Endothelial cell of umbilical vein (primary cell): ENCODE data around the gene INPP4B. TPM values are rescaled to one million over a fixed set of nuclear protein-coding genes. Genes with fewer than 3 reads are reported as not detected.

Experiments
- BruUV-seq: library from RNA; stranded (reverse); fragments of 400-500 nt; replicated peaks from 2 replicates; lab custom pipeline; 2021; lab: Mats Ljungman, UMichigan
- CTCF ChIA-PET: fragments of 300-600, 350-600 bp; sonication (Branson Sonifier 250); formaldehyde crosslinking; loops from one replicate; lab custom pipeline; 2021; ENCODE audit warnings: antibody characterized with exemption, inconsistent platforms; lab: Charles Lee
- POLR2A ChIA-PET: fragments of 300-600, 350-600 bp; sonication (Branson Sonifier 250); formaldehyde crosslinking; loops from one replicate; lab custom pipeline; 2021; ENCODE audit warnings: antibody characterized with exemption, inconsistent platforms; lab: Charles Lee
- DNase-seq: peaks from one replicate; pipeline ENCODE4 v3.0.0-alpha.2; 2011; ENCODE audit warnings: low read depth, low spot score
- FAIRE-seq: peaks from 2 replicates; lab custom pipeline; 2011; peaks lifted over from hg19 to GRCh38; lab: Jason Lieb, UNC
- H2AFZ ChIP-seq: 2 replicates; pipeline ENCODE4 v1.6.0; 2012; ENCODE audit warnings: low read depth, low read length, control low read depth, inconsistent platforms
- H3K27ac ChIP-seq: 2 replicates; pipeline ENCODE4 v1.5.1; 2011; ENCODE audit warnings: low read depth, mild to moderate bottlenecking, control low read depth, low read length, moderate library complexity; ENCODE audit not compliant: insufficient read depth
- H3K27me3 ChIP-seq, 2 experiments: 2 replicates each; pipeline versions ENCODE4 v1.6.0 to v1.6.1; 2011; ENCODE audit warnings: low read length in 2 of 2, mixed read lengths in 1 of 2; ENCODE audit not compliant: control insufficient read depth in 2 of 2, insufficient read depth in 2 of 2
- H3K36me3 ChIP-seq, 2 experiments: 2 replicates in 1 of 2; 3 replicates in 1 of 2; pipeline ENCODE4 v1.5.1; 2011; ENCODE audit warnings: low read length in 2 of 2, mild to moderate bottlenecking in 1 of 2, moderate library complexity in 1 of 2; ENCODE audit not compliant: control insufficient read depth in 2 of 2, insufficient read depth in 2 of 2; ENCODE audit errors: extremely low read depth in 1 of 2
- H3K4me1 ChIP-seq: 3 replicates; pipeline ENCODE4 v1.5.1; 2011; ENCODE audit warnings: mild to moderate bottlenecking, low read length; ENCODE audit not compliant: control insufficient read depth, insufficient read depth; ENCODE audit errors: extremely low read depth
- H3K4me2 ChIP-seq: 2 replicates; pipeline ENCODE4 v1.6.1; 2011; ENCODE audit warnings: low read length, control low read depth, mixed read lengths; ENCODE audit not compliant: insufficient read depth
- H3K4me3 ChIP-seq, 3 experiments: fragments of 200-600 bp in 1 of 3; sonication (generic), shearing (Covaris generic) in 1 of 3; replicated peaks in 1 of 3; 2 replicates each; pipeline ENCODE4 v1.5.1; 2011 to 2016; ENCODE audit warnings: control low read depth in 3 of 3, low read length in 3 of 3, mild to moderate bottlenecking in 2 of 3, inconsistent platforms in 1 of 3, low read depth in 1 of 3, moderate library complexity in 1 of 3; ENCODE audit not compliant: insufficient read depth in 1 of 3
- H3K79me2 ChIP-seq: 2 replicates; pipeline ENCODE4 v1.6.0; 2012; ENCODE audit warnings: low read length, inconsistent platforms; ENCODE audit not compliant: control insufficient read depth, insufficient read depth
- H3K9ac ChIP-seq: replicated peaks from 2 replicates; pipeline ENCODE3; 2011; ENCODE audit warnings: low read length, control low read depth; ENCODE audit not compliant: insufficient read depth; ENCODE audit errors: extremely low read depth
- H3K9me1 ChIP-seq: replicated peaks from 3 replicates; pipeline ENCODE4 v1.6.0; 2011; ENCODE audit warnings: mild to moderate bottlenecking, low read length; ENCODE audit not compliant: control insufficient read depth, insufficient read depth; ENCODE audit errors: extremely low read depth
- H3K9me3 ChIP-seq: replicated peaks from 2 replicates; pipeline ENCODE4 v1.5.1; 2012; ENCODE audit warnings: low read length, inconsistent platforms; ENCODE audit not compliant: control insufficient read depth, insufficient read depth
- H4K20me1 ChIP-seq: replicated peaks from 2 replicates; pipeline ENCODE3; 2011; ENCODE audit warnings: mild to moderate bottlenecking, low read length; ENCODE audit not compliant: control insufficient read depth, insufficient read depth; ENCODE audit errors: extremely low read depth
- CTCF ChIP-seq, 2 donors: IDR thresholded peaks; 1 replicate in 1 of 2; 2 replicates in 1 of 2; pipeline ENCODE4 v1.5.1; 2011; ENCODE audit warnings: low read length in 2 of 2, mild to moderate bottlenecking in 2 of 2, moderate library complexity in 2 of 2, control low read depth in 1 of 2, inconsistent platforms in 1 of 2, low read depth in 1 of 2; ENCODE audit not compliant: insufficient read depth in 1 of 2; ENCODE audit errors: extremely low read depth in 1 of 2
- EZH2 ChIP-seq: IDR thresholded peaks from 2 replicates; pipeline ENCODE4 v1.6.1; 2012; ENCODE audit warnings: borderline replicate concordance, low read depth, mild to moderate bottlenecking, moderate library complexity, low read length, inconsistent platforms; ENCODE audit not compliant: severe bottlenecking
- FOS ChIP-seq: IDR thresholded peaks from 2 replicates; pipeline ENCODE4 v1.6.1; 2011; ENCODE audit warnings: mild to moderate bottlenecking, low read length, moderate library complexity, borderline replicate concordance; ENCODE audit not compliant: insufficient read depth
- GATA2 ChIP-seq: IDR thresholded peaks from 2 replicates; pipeline ENCODE4 v1.7.0; 2011; ENCODE audit warnings: low read depth, mild to moderate bottlenecking, moderate library complexity, mixed read lengths, low read length; ENCODE audit not compliant: insufficient read length, insufficient read depth
- JUN ChIP-seq: IDR thresholded peaks from 2 replicates; pipeline ENCODE4 v1.6.1; 2011; ENCODE audit warnings: borderline replicate concordance, low read depth; ENCODE audit not compliant: insufficient read length, insufficient read depth
- MAX ChIP-seq: IDR thresholded peaks from 2 replicates; pipeline ENCODE4 v1.6.1; 2011; ENCODE audit not compliant: insufficient read depth, insufficient read length
- MYC ChIP-seq: IDR thresholded peaks from one replicate; pipeline ENCODE4 v1.6.1; 2011; ENCODE audit warnings: mild to moderate bottlenecking, low read depth, low read length
- POLR2A ChIP-seq: IDR thresholded peaks from 2 replicates; pipeline ENCODE4 v1.6.1; 2012; ENCODE audit warnings: low read depth, mild to moderate bottlenecking, control low read depth, low read length
- POLR2AphosphoS5 ChIP-seq: IDR thresholded peaks from 2 replicates; pipeline ENCODE4 v1.6.1; 2012; ENCODE audit warnings: low read depth, mild to moderate bottlenecking, control low read depth, low read length, moderate library complexity; ENCODE audit not compliant: insufficient read depth
- dilution Hi-C: fragments of 300-500 bp; cut with MboI; formaldehyde crosslinking; loops from one replicate; pipeline ENCODE4 v1.15.0; 2019; ENCODE audit warnings: low sequenced_read_pairs; ENCODE audit not compliant: extremely low pct_ligation_motif_present
- intact Hi-C: fragments of 100-400 bp; cut with micrococcal nuclease; formaldehyde crosslinking; loops from one replicate; pipeline ENCODE4 v1.10.0; 2022
- polyA plus RNA-seq, 4 experiments: library from polyadenylated mRNA; depleted of rRNA in 3 of 4; stranded (reverse) in 3 of 4; unstranded in 1 of 4; fragments of >200 nt; gene quantifications; 2 replicates each; pipeline versions ENCODE4 v1.2.1 to v1.2.3, GENCODE V29; 2011 to 2012; ENCODE audit warnings: missing spikeins in 1 of 4
- total RNA-seq: library from RNA; stranded (reverse); gene quantifications from 2 replicates; pipeline ENCODE4 v1.2.3, GENCODE V29; 2021

Gene INPP4B
- total and polyA plus RNA-seq, 2 donors (not counting 3 experiments of a cell fraction or from before 2014, with no cell fraction given) = 0.41 to 3.1 TPM

- no peaks in the 10 kb centered on the region for H3K4me1 ChIP-seq
- H3K27ac ChIP-seq = no peak overlapping the region
- BruUV-seq = no TSS peak
- intact Hi-C loops = no loop called here
- H3K4me2 ChIP-seq = no peak overlapping the region
- no peak for FAIRE-seq
- no peaks in the 10 kb centered on the region for H3K9me1 ChIP-seq
- dilution Hi-C loops = no loop called here
- no peaks in the 10 kb centered on the region for H3K27me3 ChIP-seq
- DNase-seq = no peak
- POLR2A ChIA-PET = no interaction called here
- H3K79me2 ChIP-seq = no peaks in the 10 kb centered on the region
- H3K9me3 ChIP-seq = no peaks in the 10 kb centered on the region
- TF ChIP-seq EZH2 (no peak), MAX (no peak), POLR2AphosphoS5 (no peak), MYC (no peak), JUN (no peak), FOS (no peak), CTCF (IDR thresholded peaks at IDR 0.05; ENCODE audit: extremely low read depth in 1 of 2, insufficient read depth in 1 of 2, low read depth in 1 of 2, low read length in 2 of 2) (no peak), GATA2 (no peak), POLR2A (no peak)
- CTCF ChIA-PET = no interaction called here
- no peaks in the 10 kb centered on the region for H3K36me3 ChIP-seq
- no peak overlapping the region for H2AFZ ChIP-seq
- H3K9ac ChIP-seq = no peak overlapping the region
- H3K4me3 ChIP-seq = no peak overlapping the region
- H4K20me1 ChIP-seq = no peaks in the 10 kb centered on the region
Measured at GRCh38 chr4:142030010-142030409, 816.1 kb downstream of the INPP4B start.
